Glutamatergic neuron (in vitro differentiated cells): ENCODE measurements around the gene CCDC126. TPM values are rescaled to one million over a fixed set of nuclear protein-coding genes. Genes with fewer than 3 reads are reported as not detected.

ENCODE experiments used
- DNase-seq: peaks from one replicate; pipeline ENCODE4 v3.0.0; 2022
- H3K27ac Mint-ChIP-seq: one replicate; pipeline ENCODE4 v1.8.0; 2020; ENCODE audit warnings: mild to moderate bottlenecking, mixed read lengths, inconsistent platforms; ENCODE audit not compliant: unreplicated experiment
- H3K27me3 Mint-ChIP-seq: one replicate; pipeline ENCODE4 v1.8.0; 2020; ENCODE audit warnings: mild to moderate bottlenecking, moderate library complexity, mixed read lengths, inconsistent platforms; ENCODE audit not compliant: unreplicated experiment
- H3K36me3 Mint-ChIP-seq: one replicate; pipeline ENCODE4 v1.8.0; 2020; ENCODE audit warnings: mild to moderate bottlenecking, mixed read lengths, inconsistent platforms; ENCODE audit not compliant: unreplicated experiment
- H3K4me1 Mint-ChIP-seq: one replicate; pipeline ENCODE4 v1.8.0; 2020; ENCODE audit warnings: mild to moderate bottlenecking, low read depth, mixed read lengths, inconsistent platforms; ENCODE audit not compliant: unreplicated experiment
- H3K4me3 Mint-ChIP-seq: one replicate; pipeline ENCODE4 v1.8.0; 2020; ENCODE audit warnings: mild to moderate bottlenecking, mixed read lengths, inconsistent platforms; ENCODE audit not compliant: unreplicated experiment
- H3K9me3 Mint-ChIP-seq: one replicate; pipeline ENCODE4 v1.8.0; 2020; ENCODE audit warnings: mild to moderate bottlenecking, moderate library complexity, mixed read lengths, inconsistent platforms; ENCODE audit not compliant: unreplicated experiment
- CTCF ChIP-seq: fragments of 200-600 bp; sonication (generic); IDR thresholded peaks from one replicate; pipeline ENCODE4 v1.5.0; 2021; ENCODE audit not compliant: partially characterized antibody, unreplicated experiment
- total RNA-seq: library from RNA; stranded (reverse); fragmentation: NEBNext Ultra II Directional; extraction: Animal tissue kit (Norgen Biotek cat#: 25700); gene quantifications from one replicate; pipeline ENCODE4 v1.2.1, GENCODE V29; 2021; ENCODE audit not compliant: unreplicated experiment

CCDC126 gene
- total RNA-seq, 1 donor from 2014 or later, result 17.4 TPM

DNA sequence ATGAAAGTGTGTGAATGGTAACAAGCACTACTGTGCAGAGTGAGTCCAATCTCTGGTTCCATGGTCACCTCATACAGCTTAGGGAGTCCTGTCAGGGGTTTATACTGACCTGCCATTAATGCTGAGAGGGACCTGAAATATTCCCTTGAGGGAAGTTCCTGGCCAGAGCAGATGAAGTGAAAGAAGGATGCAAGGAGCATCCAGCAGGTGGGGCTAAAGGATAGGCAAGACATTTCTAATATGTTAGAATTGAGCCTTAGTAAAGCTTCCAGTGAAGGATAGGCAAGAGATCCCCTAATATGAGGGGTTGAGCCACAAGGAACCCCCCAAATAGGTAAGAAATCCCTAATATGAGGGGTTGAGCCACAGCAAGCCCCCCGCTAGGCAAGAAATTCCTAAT, 57.3 kb downstream of the CCDC126 start:
- no peak for TF ChIP-seq CTCF
- peaks cover 13% of the 10 kb centered on the region for H3K9me3 Mint-ChIP-seq
- H3K4me1 Mint-ChIP-seq, result no peaks in the 10 kb centered on the region
- H3K4me3 Mint-ChIP-seq, result no peak overlapping the region
- H3K36me3 Mint-ChIP-seq, result peaks cover 19% of the 10 kb centered on the region
- no peak for DNase-seq
- no peaks in the 10 kb centered on the region for H3K27me3 Mint-ChIP-seq
- H3K27ac Mint-ChIP-seq, result no peak overlapping the region

DNA sequence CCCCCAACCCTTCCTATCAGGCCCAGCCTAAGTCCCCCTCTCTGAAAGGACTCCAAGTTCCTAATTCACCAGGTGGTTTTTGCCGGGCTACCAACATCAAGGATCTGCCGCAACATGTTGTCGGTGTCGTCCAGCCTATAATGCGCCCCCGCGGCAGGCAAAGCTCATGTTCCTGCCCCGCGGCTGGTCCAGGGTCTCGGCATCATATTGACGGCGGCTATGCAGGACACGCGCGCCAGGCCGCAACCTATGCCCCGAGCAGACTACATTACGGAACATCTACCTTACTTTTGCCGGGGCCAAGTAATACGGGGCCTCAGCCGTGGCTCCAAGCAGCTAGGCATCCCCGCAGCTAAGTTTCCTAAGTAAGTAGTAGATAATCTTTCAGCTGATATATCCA, 58.3 kb downstream of the CCDC126 start:
- no peak for TF ChIP-seq CTCF
- peaks cover 19% of the 10 kb centered on the region for H3K36me3 Mint-ChIP-seq
- DNase-seq, result no peak
- H3K4me1 Mint-ChIP-seq, result no peaks in the 10 kb centered on the region
- no peaks in the 10 kb centered on the region for H3K27me3 Mint-ChIP-seq
- H3K27ac Mint-ChIP-seq, result no peak overlapping the region
- H3K9me3 Mint-ChIP-seq, result peaks cover 12% of the 10 kb centered on the region
- no peak overlapping the region for H3K4me3 Mint-ChIP-seq

DNA sequence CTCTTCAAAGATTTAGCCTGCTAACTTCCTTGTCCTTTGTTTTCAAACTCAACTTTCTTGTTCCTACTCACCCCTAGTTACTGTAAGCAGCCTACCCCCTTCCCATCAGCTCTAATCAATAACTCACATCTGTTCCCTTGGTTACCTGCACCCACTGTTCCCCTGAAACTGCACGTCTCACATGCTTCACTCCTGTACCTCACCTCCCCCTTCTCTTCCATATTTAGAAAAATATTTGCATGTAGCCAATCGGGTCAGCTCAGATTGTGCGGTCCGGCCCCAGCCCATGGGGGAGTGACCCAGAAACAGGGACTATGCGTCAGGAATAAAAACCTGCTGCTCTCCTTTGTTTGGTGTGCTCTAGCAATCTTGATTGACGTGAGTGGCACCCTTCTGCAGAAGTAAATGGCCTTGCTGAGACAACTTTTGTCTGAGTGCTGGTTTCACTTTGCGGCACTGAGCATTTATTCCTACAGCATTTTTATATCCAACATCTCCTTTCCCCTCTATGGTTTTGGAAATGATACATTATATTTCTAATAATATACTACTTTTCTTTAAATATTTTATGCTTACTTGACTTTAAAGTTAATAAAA, 61.7 kb downstream of the CCDC126 start:
- H3K36me3 Mint-ChIP-seq, result peaks cover 12% of the 10 kb centered on the region
- no peak overlapping the region for H3K4me3 Mint-ChIP-seq
- no peaks in the 10 kb centered on the region for H3K4me1 Mint-ChIP-seq
- DNase-seq, result no peak
- H3K27ac Mint-ChIP-seq, result no peak overlapping the region
- no peak for TF ChIP-seq CTCF
- no peaks in the 10 kb centered on the region for H3K27me3 Mint-ChIP-seq
- H3K9me3 Mint-ChIP-seq, result peaks cover 11% of the 10 kb centered on the region

GRCh38 chr7:23661385-23661784, 64.2 kb downstream of the CCDC126 start:
- DNase-seq, result no peak
- H3K4me1 Mint-ChIP-seq, result no peaks in the 10 kb centered on the region
- H3K4me3 Mint-ChIP-seq, result no peak overlapping the region
- no peaks in the 10 kb centered on the region for H3K27me3 Mint-ChIP-seq
- peaks cover 6% of the 10 kb centered on the region for H3K9me3 Mint-ChIP-seq
- no peak for TF ChIP-seq CTCF
- H3K36me3 Mint-ChIP-seq, result no peaks in the 10 kb centered on the region
- no peak overlapping the region for H3K27ac Mint-ChIP-seq

DNA sequence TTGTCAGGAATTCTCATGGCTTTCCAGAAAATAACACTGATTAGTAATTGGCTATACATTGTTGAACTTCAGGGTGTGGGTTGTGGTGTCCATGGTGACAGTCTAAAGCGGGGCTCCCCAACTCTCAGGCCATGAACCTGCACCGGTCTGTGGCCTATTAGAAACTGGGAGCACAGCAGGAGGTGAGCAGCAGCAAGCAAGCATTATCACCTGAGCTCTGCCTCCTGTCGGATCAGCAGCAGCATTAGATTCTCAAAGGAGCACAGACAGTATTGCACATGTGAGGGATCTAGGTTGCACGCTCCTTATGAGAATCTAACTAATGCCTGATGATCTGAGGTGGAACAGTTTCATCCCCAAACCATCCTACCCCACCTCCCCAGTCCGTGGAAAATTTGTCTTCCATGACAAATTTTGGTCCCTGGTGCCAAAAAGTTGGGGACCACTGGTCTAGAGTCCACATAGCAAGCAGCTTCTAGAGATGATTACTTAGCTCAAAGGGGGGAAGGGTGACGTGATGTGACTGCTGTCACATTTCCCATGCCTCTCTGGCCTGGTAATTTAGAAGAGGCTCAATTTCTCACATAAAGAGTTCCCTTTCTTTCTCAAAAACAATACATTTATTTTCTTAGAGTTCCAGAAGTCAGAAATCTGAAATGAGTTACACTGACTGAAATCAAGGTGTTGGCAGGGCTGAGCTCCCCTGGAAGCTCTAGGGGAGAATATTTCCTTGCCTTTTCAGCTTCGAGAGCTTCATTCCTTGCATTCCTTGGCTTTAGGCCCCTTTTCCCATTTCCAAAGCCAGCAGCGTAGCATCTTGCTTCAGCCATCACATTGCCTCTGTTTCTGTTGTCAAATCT, 65.2 kb downstream of the CCDC126 start:
- H3K36me3 Mint-ChIP-seq, result no peaks in the 10 kb centered on the region
- no peaks in the 10 kb centered on the region for H3K27me3 Mint-ChIP-seq
- H3K27ac Mint-ChIP-seq, result no peak overlapping the region
- TF ChIP-seq CTCF, result no peak
- no peak overlapping the region for H3K4me3 Mint-ChIP-seq
- peaks cover 6% of the 10 kb centered on the region for H3K9me3 Mint-ChIP-seq
- H3K4me1 Mint-ChIP-seq, result no peaks in the 10 kb centered on the region
- no peak for DNase-seq
